GM21576 (cell line): ENCODE data around the gene BCL6.
"Not testable (repeated sequence)": the region's sequence is repeated elsewhere in the genome, so short reads cannot be mapped to it uniquely, and the experiment has no call there.

Source experiments
- ATAC-seq: cut with Tn5 transposase; IDR thresholded peaks from one replicate; pipeline ENCODE4 v1.9.1; 2021; ENCODE audit warnings: mild to moderate bottlenecking, moderate library complexity; ENCODE audit not compliant: unreplicated experiment

Gene BCL6

DNA sequence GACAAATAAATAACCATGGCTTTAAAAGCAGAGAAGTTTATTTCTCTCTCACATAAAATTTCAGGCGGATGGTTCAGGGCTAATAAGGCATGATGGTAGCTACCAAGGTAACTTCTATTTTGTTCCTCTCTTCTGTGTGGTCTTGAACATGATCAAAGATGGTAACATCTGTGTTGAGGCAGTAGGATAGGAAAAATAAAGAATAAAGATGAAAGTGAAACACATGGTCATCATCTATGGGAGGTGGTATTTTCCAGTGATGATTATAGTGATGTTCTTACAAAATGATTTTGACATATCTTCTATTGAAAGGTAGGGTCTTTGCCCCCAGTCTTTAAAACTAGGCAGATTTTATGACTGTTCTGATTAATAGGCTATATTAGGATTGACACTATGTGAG is 60.8 kb downstream of the BCL6 start:
- no peak for ATAC-seq

DNA sequence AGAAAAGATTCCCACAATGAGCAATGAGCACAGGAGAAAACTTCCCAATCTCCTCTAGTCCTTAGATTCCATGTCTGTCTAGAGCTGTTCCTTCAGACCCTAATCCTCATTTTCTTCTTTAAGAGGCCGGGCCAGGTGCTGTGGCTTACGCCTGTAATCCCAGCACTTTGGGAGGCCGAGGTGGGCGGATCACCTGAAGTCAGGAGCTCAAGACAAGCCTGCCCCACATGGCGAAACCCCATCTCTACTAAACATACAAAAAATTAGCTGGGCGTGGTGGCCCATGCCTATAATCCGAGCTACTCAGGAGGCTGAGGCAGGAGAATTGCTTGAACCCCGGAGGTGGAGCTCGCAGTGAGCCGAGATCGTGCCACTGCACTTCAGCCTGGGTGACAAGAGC is 63.5 kb downstream of the BCL6 start:
- ATAC-seq = not testable (repeated sequence)

DNA sequence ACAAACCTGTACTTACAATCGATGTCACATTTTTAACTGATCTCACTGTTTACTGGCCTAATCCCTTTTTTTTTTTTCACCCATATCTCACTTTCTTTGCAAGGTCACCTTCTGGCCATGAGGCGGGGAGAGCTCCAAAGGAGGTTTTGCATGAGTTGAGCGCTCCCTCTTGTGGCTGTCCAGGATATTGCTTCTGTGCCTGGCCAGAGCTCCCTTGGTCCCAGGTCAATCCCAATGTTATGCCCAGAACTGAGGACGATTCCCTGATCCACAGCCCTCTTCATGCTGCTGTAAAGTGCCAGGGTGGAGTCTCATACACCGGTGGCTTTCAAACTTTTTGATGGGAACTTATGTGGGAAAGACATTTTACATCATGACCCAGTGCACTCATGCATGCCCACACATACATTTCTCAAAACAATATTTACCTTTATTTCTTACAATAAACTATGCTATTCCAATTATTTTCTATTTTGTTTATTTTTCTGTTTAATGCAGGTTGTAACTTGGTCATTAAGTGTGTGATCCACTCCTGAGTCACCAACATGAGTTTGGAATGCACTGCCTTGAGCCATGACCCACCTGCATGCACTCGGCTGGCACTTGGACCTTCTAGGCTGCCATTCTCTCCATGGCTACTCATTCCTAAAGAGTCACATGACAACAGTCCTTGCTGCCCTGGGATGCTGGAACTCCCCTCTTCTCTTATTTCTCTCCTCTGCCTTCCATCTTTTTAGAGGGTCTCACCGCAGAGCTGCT is 65.5 kb downstream of the BCL6 start:
- ATAC-seq = no peak

DNA sequence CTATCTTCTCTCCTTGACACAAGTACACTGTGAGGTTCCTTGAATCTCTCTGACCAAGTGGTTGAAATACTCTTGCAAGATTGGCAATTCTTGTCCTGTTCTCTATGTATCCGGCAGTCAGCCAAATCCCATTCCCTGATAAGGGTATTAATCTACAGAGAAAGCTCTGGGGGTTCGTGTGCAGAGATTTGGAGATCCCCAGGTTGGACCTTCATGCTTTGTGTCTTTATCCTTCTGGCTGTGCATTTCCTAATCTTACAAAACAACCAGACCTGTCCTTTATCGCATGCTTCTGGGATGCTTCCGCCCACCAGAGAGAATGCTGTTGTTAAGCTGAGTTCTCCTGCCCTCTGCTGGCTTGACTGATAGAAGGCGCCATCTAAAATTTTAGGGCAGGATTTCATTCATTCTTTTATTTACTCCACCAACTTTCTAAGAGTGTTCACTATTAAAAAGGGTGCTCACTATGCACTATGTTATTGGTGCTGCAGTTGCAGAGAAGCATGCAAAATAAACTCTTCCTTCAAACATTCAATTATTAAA is 66.5 kb downstream of the BCL6 start:
- no peak for ATAC-seq

DNA sequence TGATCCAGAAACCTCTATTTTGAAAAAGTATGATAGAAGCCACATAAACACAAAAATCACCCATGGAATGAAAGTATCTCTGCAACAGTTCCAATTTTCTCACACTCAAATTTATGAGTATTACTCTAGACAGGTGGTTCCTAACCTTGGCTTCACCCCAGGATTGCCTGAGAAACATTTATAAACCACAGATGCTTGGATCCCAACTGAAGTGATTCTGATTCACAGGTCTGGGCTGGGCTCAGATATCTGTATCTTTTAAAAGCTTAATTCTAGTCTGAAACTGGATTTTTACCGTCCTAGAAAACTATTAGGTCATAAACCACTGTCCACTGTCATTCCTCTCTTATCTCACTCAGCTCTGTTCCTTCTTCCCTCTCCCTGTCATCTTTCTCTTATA is 67.7 kb downstream of the BCL6 start:
- no peak for ATAC-seq

DNA sequence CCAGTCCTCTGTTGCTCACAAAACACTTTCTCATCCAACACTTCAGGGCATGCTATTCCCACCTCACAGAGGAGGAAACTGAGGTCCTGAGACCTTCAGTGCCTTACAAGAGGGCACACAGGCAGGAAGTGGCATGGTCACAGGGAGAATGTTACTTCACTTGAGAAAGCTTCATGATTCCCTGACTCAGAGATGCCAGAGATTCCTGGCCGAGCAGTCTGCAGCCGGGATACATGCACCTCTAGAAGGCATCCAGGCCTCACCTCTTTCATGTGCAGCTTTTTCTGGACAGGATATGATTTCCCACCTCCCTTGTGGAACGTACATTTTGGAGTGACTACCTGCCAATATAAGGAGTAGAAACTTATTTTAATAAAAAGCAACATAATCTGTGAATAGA is 72.3 kb downstream of the BCL6 start:
- no peak for ATAC-seq
